ENCODE results near the gene HOXB13.

GRCh38 chr17:48755356-48755755 is 26.8 kb upstream of the HOXB13 start:
- TF ChIP-seq PHF8 (IDR thresholded peaks at IDR 0.05; ENCODE audit: borderline replicate concordance, low read depth) (no peak), ELK1 (IDR thresholded peaks at IDR 0.05; ENCODE audit: low read depth, low read length) (no peak), KDM5A (IDR thresholded peaks at IDR 0.05) (no peak), CTCF (IDR thresholded peaks at IDR 0.05) (no peak), POLR2AphosphoS2 (conservative IDR thresholded peaks at IDR 0.05; ENCODE audit: low read length) (no peak)

Measured in A549 (cell line).